CD4-positive, CD25-positive, alpha-beta regulatory T cell (primary cell): ENCODE results near the gene CEP164. TPM values are rescaled to one million over a fixed set of nuclear protein-coding genes. Genes with fewer than 3 reads are reported as not detected.

Experiments
- ATAC-seq, 2 donors: fragments of 150-1000 bp; cut with Tn5 transposase; one replicate each; pipeline ENCODE4 v1.10.0; 2021; ENCODE audit warnings: low read depth in 2 of 2, moderate number of reproducible peaks in 2 of 2, moderate library complexity in 1 of 2
- DNase-seq, 3 donors: peaks; one replicate each; pipeline versions ENCODE4 v3.0.0 to v3.0.0-alpha.2; 2012 to 2022; ENCODE audit warnings: mixed read lengths in 1 of 3
- H3K27ac ChIP-seq: one replicate; pipeline ENCODE4 v1.7.0; 2013; ENCODE audit warnings: mild to moderate bottlenecking, low read length; ENCODE audit not compliant: insufficient read depth, poor library complexity, severe bottlenecking
- H3K27me3 ChIP-seq: one replicate; pipeline ENCODE4 v1.7.0; 2013; ENCODE audit warnings: low read length; ENCODE audit not compliant: control insufficient read depth, insufficient read depth
- H3K36me3 ChIP-seq: one replicate; pipeline ENCODE4 v1.7.0; 2013; ENCODE audit warnings: mild to moderate bottlenecking, low read length, moderate library complexity; ENCODE audit not compliant: control insufficient read depth, insufficient read depth
- H3K4me1 ChIP-seq: 2 replicates; pipeline ENCODE4 v1.7.0; 2013; ENCODE audit warnings: mild to moderate bottlenecking, low read length; ENCODE audit not compliant: insufficient read depth, control insufficient read depth, poor library complexity, severe bottlenecking
- H3K4me3 ChIP-seq: one replicate; pipeline ENCODE4 v1.7.0; 2013; ENCODE audit warnings: low read depth, mild to moderate bottlenecking, low read length, moderate library complexity
- H3K9me3 ChIP-seq, 2 experiments: 1 replicate in 1 of 2; 2 replicates in 1 of 2; pipeline ENCODE4 v1.7.0; 2013; ENCODE audit warnings: low read length in 2 of 2, mild to moderate bottlenecking in 1 of 2, moderate library complexity in 1 of 2; ENCODE audit not compliant: control insufficient read depth in 2 of 2
- H3K27ac Mint-ChIP-seq, 3 donors: one replicate each; pipeline ENCODE4 v1.8.0; 2020 to 2022; ENCODE audit warnings: mild to moderate bottlenecking in 3 of 3, mixed read lengths in 3 of 3, moderate library complexity in 2 of 3
- H3K27me3 Mint-ChIP-seq: one replicate; pipeline ENCODE4 v1.8.0; 2022; ENCODE audit warnings: mild to moderate bottlenecking, mixed read lengths
- H3K36me3 Mint-ChIP-seq: one replicate; pipeline ENCODE4 v1.8.0; 2020; ENCODE audit warnings: mixed read lengths
- H3K4me1 Mint-ChIP-seq, 4 donors: one replicate each; pipeline ENCODE4 v1.8.0; 2020 to 2022; ENCODE audit warnings: mixed read lengths in 4 of 4, mild to moderate bottlenecking in 1 of 4
- H3K4me3 Mint-ChIP-seq, 4 donors: one replicate each; pipeline ENCODE4 v1.8.0; 2020 to 2022; ENCODE audit warnings: mild to moderate bottlenecking in 4 of 4, mixed read lengths in 4 of 4, moderate library complexity in 3 of 4
- H3K9me3 Mint-ChIP-seq, 7 donors: one replicate each; pipeline ENCODE4 v1.8.0; 2020 to 2022; ENCODE audit warnings: mixed read lengths in 7 of 7, mild to moderate bottlenecking in 3 of 7, moderate library complexity in 2 of 7
- polyA plus RNA-seq, 4 donors: library from polyadenylated mRNA; unstranded; fragments of 300-500 nt; fragmentation: Illumina TruSeq; gene quantifications; one replicate each; pipeline ENCODE4 v1.2.3, GENCODE V29; 2021
- total RNA-seq: library from RNA; stranded (reverse); gene quantifications from one replicate; pipeline ENCODE4 v1.2.3, GENCODE V29; 2022

Gene CEP164
- total and polyA plus RNA-seq, 5 donors from 2014 or later: 19.7 to 73.4 (median 21.3) TPM

GRCh38 chr11:117337076-117337475 is 9.4 kb downstream of the CEP164 start:
- Mint-ChIP-seq H3K9me3 (no peaks in the 10 kb centered on the region), H3K36me3 (peaks cover 41% of the 10 kb centered on the region), H3K27ac (no peak overlapping the region), H3K4me3 (no peak overlapping the region), H3K27me3 (no peaks in the 10 kb centered on the region), H3K4me1 (peaks cover 5 to 29% (median 13%) of the 10 kb centered on the region in 4 donors)
- ATAC-seq (no peak), DNase-seq (no peak)
- Histone ChIP-seq H3K27me3 (no peaks in the 10 kb centered on the region), H3K4me1 (no peaks in the 10 kb centered on the region), H3K9me3 (no peaks in the 10 kb centered on the region), H3K4me3 (no peak overlapping the region), H3K36me3 (peaks cover 36% of the 10 kb centered on the region), H3K27ac (no peak overlapping the region)

- H3K4me1 ChIP-seq: no peaks in the 10 kb centered on the region
- peaks cover 44% of the 10 kb centered on the region for H3K36me3 Mint-ChIP-seq
- DNase-seq (no peak), ATAC-seq (no peak)
- no peaks in the 10 kb centered on the region for H3K9me3 Mint-ChIP-seq
- H3K4me3 Mint-ChIP-seq: no peak overlapping the region
- no peaks in the 10 kb centered on the region for H3K27me3 ChIP-seq
- peaks cover 0 to 14% (median 6%) of the 10 kb centered on the region in 4 donors for H3K4me1 Mint-ChIP-seq
- peak overlapping the region in 1 of 3 donors; percentile 25 for H3K27ac Mint-ChIP-seq
- no peak overlapping the region for H3K27ac ChIP-seq
- no peak overlapping the region for H3K4me3 ChIP-seq
- peaks cover 49% of the 10 kb centered on the region for H3K36me3 ChIP-seq
- H3K27me3 Mint-ChIP-seq: no peaks in the 10 kb centered on the region
- H3K9me3 ChIP-seq: no peaks in the 10 kb centered on the region
Observed at GRCh38 chr11:117345039-117345438, 17.4 kb downstream of the CEP164 start.

DNA sequence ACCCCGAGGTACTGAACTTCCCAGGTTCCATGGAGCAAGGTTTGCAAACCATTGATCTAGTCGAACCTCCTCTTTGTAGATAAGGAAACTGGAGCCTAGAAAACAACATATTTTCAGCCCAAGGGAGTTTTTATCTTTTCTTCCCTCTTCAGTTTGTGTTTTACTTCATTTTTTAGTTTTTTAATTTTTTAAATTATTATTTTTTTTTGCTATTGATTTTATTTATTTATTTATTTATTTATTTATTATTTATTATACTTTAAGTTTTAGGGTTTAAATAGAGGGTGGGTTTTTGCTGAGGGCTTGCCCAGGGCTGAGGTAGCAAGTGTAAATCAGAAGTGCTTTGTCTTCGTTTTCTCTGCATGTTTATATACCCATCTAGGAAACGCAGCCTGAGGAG is 26.9 kb downstream of the CEP164 start:
- Mint-ChIP-seq H3K27me3 (no peaks in the 10 kb centered on the region), H3K4me3 (no peak overlapping the region), H3K27ac (peak overlapping the region in 2 of 3 donors; percentile 48 to 76), H3K36me3 (peaks cover 49% of the 10 kb centered on the region), H3K9me3 (no peaks in the 10 kb centered on the region), H3K4me1 (peaks cover 0 to 9% (median 5%) of the 10 kb centered on the region in 4 donors)
- no peak for DNase-seq
- ATAC-seq: no peak
- no peak overlapping the region for H3K27ac ChIP-seq
- H3K27me3 ChIP-seq: no peaks in the 10 kb centered on the region
- H3K9me3 ChIP-seq: no peaks in the 10 kb centered on the region
- no peak overlapping the region for H3K4me3 ChIP-seq
- peaks cover 43% of the 10 kb centered on the region for H3K36me3 ChIP-seq
- no peaks in the 10 kb centered on the region for H3K4me1 ChIP-seq

DNA sequence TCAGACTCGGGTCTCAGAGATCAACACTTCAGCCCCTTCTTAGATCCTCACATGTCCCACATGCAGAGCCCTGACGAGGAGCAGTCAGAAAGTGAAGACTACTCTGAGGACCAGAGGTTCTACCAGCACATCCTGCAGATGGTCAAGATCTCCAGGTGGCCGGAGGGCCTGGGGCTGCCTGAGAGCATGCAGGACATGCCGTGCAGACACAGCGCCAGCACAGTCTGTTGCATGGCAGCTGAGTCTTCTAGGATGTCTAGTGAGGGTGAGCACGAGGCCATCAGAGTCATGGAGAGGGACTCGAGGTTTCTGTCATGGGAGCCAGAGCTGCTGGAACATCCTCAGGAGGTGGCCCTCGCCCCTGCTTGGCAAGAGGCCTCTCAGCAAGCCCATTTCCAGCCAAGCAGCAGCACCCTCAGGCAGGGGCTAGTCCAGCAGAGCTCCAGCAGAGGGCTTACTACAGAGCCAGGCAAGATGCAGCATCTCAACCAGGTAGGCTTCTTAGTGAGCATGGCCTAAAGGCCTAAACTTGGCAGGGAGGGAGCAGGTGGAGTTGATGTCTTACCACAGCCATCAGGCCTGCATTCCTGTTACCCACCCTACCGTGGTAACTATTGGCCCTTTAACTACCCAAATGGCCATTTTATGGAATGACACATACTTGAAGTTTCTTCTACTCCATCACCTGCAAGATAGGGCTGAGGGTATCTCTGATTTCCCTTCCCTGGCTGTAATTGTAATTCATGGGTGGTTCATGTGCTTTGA is 28.7 kb downstream of the CEP164 start:
- no peak overlapping the region for H3K4me3 Mint-ChIP-seq
- peaks cover 0 to 9% (median under 1%) of the 10 kb centered on the region in 4 donors for H3K4me1 Mint-ChIP-seq
- DNase-seq: peak in 1 of 3 donors; percentile 8
- Histone ChIP-seq H3K27ac (no peak overlapping the region), H3K27me3 (no peaks in the 10 kb centered on the region), H3K4me3 (no peak overlapping the region), H3K36me3 (peaks cover 42% of the 10 kb centered on the region), H3K4me1 (no peaks in the 10 kb centered on the region), H3K9me3 (no peaks in the 10 kb centered on the region)
- H3K27ac Mint-ChIP-seq: no peak overlapping the region
- H3K36me3 Mint-ChIP-seq: peaks cover 53% of the 10 kb centered on the region
- ATAC-seq: no peak
- H3K9me3 Mint-ChIP-seq: no peaks in the 10 kb centered on the region
- H3K27me3 Mint-ChIP-seq: no peaks in the 10 kb centered on the region

DNA sequence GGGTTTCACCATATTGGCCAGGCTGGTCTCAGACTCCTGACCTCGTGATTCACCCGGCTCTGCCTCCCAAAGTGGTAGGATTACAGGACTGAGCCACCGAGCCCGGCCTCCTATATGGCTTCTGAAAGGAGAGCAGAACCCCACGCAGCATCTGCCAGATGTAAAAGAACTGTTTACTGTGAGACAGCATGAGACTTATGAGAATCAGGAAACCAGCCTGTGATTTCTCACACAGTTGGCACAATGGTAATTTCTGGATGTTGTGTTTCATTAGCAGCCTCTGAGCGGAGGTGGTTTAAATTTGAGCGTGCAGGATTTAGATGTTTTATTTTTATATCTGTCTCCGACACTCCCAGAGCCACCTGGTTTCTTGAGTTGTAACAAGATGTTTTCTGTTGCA is 33.8 kb downstream of the CEP164 start:
- no peak overlapping the region for H3K27ac ChIP-seq
- Mint-ChIP-seq H3K4me1 (peaks cover 0 to 3% (median under 1%) of the 10 kb centered on the region in 4 donors), H3K4me3 (no peak overlapping the region), H3K27me3 (no peaks in the 10 kb centered on the region), H3K9me3 (no peaks in the 10 kb centered on the region), H3K27ac (no peak overlapping the region), H3K36me3 (peaks cover 66% of the 10 kb centered on the region)
- DNase-seq: no peak
- H3K27me3 ChIP-seq: no peaks in the 10 kb centered on the region
- H3K36me3 ChIP-seq: peaks cover 46% of the 10 kb centered on the region
- ATAC-seq: no peak
- no peaks in the 10 kb centered on the region for H3K9me3 ChIP-seq
- no peak overlapping the region for H3K4me3 ChIP-seq
- no peaks in the 10 kb centered on the region for H3K4me1 ChIP-seq

DNA sequence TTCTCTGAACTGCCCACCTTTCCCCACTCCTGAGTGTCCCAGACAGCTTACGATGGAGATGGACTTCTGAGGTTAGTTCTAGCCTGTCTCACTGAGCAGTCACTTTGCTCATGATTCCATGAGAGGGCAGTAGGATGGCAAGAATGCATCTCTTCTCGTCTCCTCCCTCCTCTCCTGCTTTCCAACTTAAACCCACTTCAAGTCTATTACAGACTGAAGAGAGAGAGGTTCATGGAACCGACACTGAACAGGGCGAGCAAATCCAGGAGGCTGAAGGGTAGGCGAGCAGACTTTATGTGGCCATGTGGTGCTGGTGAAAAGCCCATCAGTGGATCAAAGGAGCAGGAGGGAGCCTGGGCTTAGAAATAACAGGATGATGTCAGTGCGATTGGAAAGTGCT is 38.6 kb downstream of the CEP164 start:
- Histone ChIP-seq H3K36me3 (peaks cover 57% of the 10 kb centered on the region), H3K27me3 (no peaks in the 10 kb centered on the region), H3K4me3 (no peak overlapping the region), H3K4me1 (no peaks in the 10 kb centered on the region), H3K9me3 (no peaks in the 10 kb centered on the region), H3K27ac (no peak overlapping the region)
- no peak overlapping the region for H3K27ac Mint-ChIP-seq
- H3K27me3 Mint-ChIP-seq: no peaks in the 10 kb centered on the region
- H3K36me3 Mint-ChIP-seq: peaks cover 55% of the 10 kb centered on the region
- H3K4me3 Mint-ChIP-seq: no peak overlapping the region
- DNase-seq: no peak
- no peak for ATAC-seq
- H3K4me1 Mint-ChIP-seq: peaks cover 0 to 5% (median 0%) of the 10 kb centered on the region in 4 donors
- no peaks in the 10 kb centered on the region for H3K9me3 Mint-ChIP-seq

DNA sequence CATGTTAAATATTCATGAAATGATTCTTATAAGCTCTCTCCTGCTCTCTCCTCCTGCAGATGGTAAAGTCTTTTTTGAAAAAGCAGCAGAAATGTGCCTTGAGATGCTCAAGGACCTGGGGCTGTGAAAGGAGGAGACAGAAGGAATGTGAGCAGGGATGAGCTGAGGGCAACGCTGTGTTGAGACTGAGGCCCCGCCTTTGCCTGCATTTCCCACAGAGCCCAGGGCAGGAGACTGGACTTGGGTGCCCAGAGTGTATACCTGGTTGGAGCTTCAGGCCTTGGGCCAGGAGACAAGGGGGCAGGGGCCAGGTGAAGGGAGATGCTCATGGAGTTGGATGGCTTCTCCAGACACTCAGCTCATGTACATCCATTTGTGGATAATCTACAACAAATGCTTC is 39.2 kb downstream of the CEP164 start:
- Histone ChIP-seq H3K4me1 (no peaks in the 10 kb centered on the region), H3K9me3 (no peaks in the 10 kb centered on the region), H3K36me3 (peaks cover 57% of the 10 kb centered on the region), H3K27ac (no peak overlapping the region), H3K27me3 (no peaks in the 10 kb centered on the region), H3K4me3 (no peak overlapping the region)
- Mint-ChIP-seq H3K27ac (no peak overlapping the region), H3K4me3 (no peak overlapping the region), H3K36me3 (peaks cover 51% of the 10 kb centered on the region), H3K4me1 (peaks cover 0 to 5% (median 0%) of the 10 kb centered on the region in 4 donors), H3K27me3 (no peaks in the 10 kb centered on the region), H3K9me3 (no peaks in the 10 kb centered on the region)
- ATAC-seq (no peak), DNase-seq (no peak)

GRCh38 chr11:117369534-117369933 is 41.9 kb downstream of the CEP164 start:
- H3K27ac Mint-ChIP-seq: peak overlapping the region in 1 of 3 donors; percentile 1
- Histone ChIP-seq H3K27me3 (no peaks in the 10 kb centered on the region), H3K36me3 (peaks cover 56% of the 10 kb centered on the region), H3K4me1 (no peaks in the 10 kb centered on the region), H3K27ac (no peak overlapping the region), H3K4me3 (no peak overlapping the region), H3K9me3 (no peaks in the 10 kb centered on the region)
- DNase-seq: no peak
- peaks cover 0 to 5% (median 0%) of the 10 kb centered on the region in 4 donors for H3K4me1 Mint-ChIP-seq
- H3K9me3 Mint-ChIP-seq: no peaks in the 10 kb centered on the region
- H3K36me3 Mint-ChIP-seq: peaks cover 47% of the 10 kb centered on the region
- ATAC-seq: no peak
- no peak overlapping the region for H3K4me3 Mint-ChIP-seq
- no peaks in the 10 kb centered on the region for H3K27me3 Mint-ChIP-seq
